IMR-90 (cell line): ENCODE data around the gene DAGLA. TPM values are rescaled to one million over a fixed set of nuclear protein-coding genes. Genes with fewer than 3 reads are reported as not detected.

ENCODE experiments used
- ATAC-seq: fragments of 200-7000 bp; cut with Tn5 transposase; 2 replicates; pipeline ENCODE4 v1.9.1; 2020; ENCODE audit warnings: low read depth, mild to moderate bottlenecking, moderate library complexity
- BruUV-seq: library from RNA; stranded (reverse); fragments of 400-500 nt; replicated peaks from 2 replicates; lab custom pipeline; 2021; lab: Mats Ljungman, UMichigan
- CTCF ChIA-PET: fragments of 300-600 bp; formaldehyde crosslinking; extraction: SDS; loops from one replicate; lab custom pipeline; 2021; ENCODE audit warnings: antibody characterized with exemption; lab: Yijun Ruan, JAX
- POLR2A ChIA-PET: fragments of 300-600 bp; sonication (Branson Sonifier 250); formaldehyde crosslinking; loops from one replicate; lab custom pipeline; 2022; ENCODE audit warnings: antibody characterized with exemption; ENCODE audit not compliant: unreplicated experiment; lab: Charles Lee
- DNase-seq: peaks from one replicate; pipeline ENCODE4 v3.0.0; 2013
- H2AFZ ChIP-seq: replicated peaks from 2 replicates; pipeline ENCODE3; 2013; ENCODE audit warnings: low read length, mild to moderate bottlenecking; ENCODE audit not compliant: poor library complexity
- H2AK5ac ChIP-seq: 2 replicates; pipeline ENCODE4 v1.6.1; 2013; ENCODE audit warnings: low read depth, low read length, inconsistent platforms
- H2AK9ac ChIP-seq: replicated peaks from 2 replicates; pipeline ENCODE3; 2013; ENCODE audit warnings: mild to moderate bottlenecking, low read depth, low read length, moderate library complexity; ENCODE audit not compliant: poor library complexity
- H2BK120ac ChIP-seq: 2 replicates; pipeline ENCODE4 v1.6.1; 2013; ENCODE audit warnings: low read depth, low read length, inconsistent platforms
- H2BK15ac ChIP-seq: 3 replicates; pipeline ENCODE4 v1.6.1; 2013; ENCODE audit warnings: low read depth, low read length, inconsistent platforms
- H2BK20ac ChIP-seq: 2 replicates; pipeline ENCODE4 v1.6.1; 2013; ENCODE audit warnings: low read depth, mild to moderate bottlenecking, inconsistent platforms, low read length, moderate library complexity
- H2BK5ac ChIP-seq: 2 replicates; pipeline ENCODE4 v1.6.1; 2013; ENCODE audit warnings: mild to moderate bottlenecking, low read depth, low read length, inconsistent platforms; ENCODE audit not compliant: poor library complexity, severe bottlenecking
- H3K14ac ChIP-seq: replicated peaks from 2 replicates; pipeline ENCODE4 v1.6.1; 2013; ENCODE audit warnings: low read depth, low read length, inconsistent platforms
- H3K18ac ChIP-seq: 2 replicates; pipeline ENCODE4 v1.6.1; 2013; ENCODE audit warnings: low read depth, low read length, control low read depth
- H3K23ac ChIP-seq: 2 replicates; pipeline ENCODE4 v1.6.1; 2013; ENCODE audit warnings: low read depth, low read length, inconsistent platforms
- H3K27ac ChIP-seq: 2 replicates; pipeline ENCODE4 v1.5.1; 2013; ENCODE audit warnings: mild to moderate bottlenecking, control low read depth, low read length; ENCODE audit not compliant: insufficient read depth
- H3K27me3 ChIP-seq: 2 replicates; pipeline ENCODE4 v1.6.1; 2013; ENCODE audit warnings: low read length; ENCODE audit not compliant: control insufficient read depth, insufficient read depth
- H3K36me3 ChIP-seq: 2 replicates; pipeline ENCODE4 v1.6.1; 2013; ENCODE audit warnings: low read length, mixed read lengths; ENCODE audit not compliant: control insufficient read depth, insufficient read depth
- H3K4ac ChIP-seq: 2 replicates; pipeline ENCODE4 v1.6.1; 2013; ENCODE audit warnings: low read depth, low read length, inconsistent platforms
- H3K4me1 ChIP-seq: 2 replicates; pipeline ENCODE4 v1.6.1; 2013; ENCODE audit warnings: low read length, mixed read lengths; ENCODE audit not compliant: control insufficient read depth, insufficient read depth
- H3K4me2 ChIP-seq: 2 replicates; pipeline ENCODE4 v1.6.1; 2013; ENCODE audit warnings: low read depth, mild to moderate bottlenecking, control low read depth, low read length, moderate library complexity
- H3K4me3 ChIP-seq: 2 replicates; pipeline ENCODE4 v1.5.1; 2013; ENCODE audit warnings: low read depth, mild to moderate bottlenecking, control low read depth, low read length, moderate library complexity; ENCODE audit not compliant: insufficient read depth
- H3K56ac ChIP-seq: 2 replicates; pipeline ENCODE4 v1.6.1; 2013; ENCODE audit warnings: low read length, inconsistent platforms; ENCODE audit not compliant: insufficient read depth; ENCODE audit errors: extremely low read depth
- H3K79me1 ChIP-seq, 2 experiments: 2 replicates each; pipeline ENCODE4 v1.6.1; 2013; ENCODE audit warnings: low read length in 2 of 2, inconsistent platforms in 1 of 2, low read depth in 1 of 2
- H3K9ac ChIP-seq: 2 replicates; pipeline ENCODE4 v1.6.1; 2013; ENCODE audit warnings: low read depth, low read length, control low read depth
- H3K9me1 ChIP-seq: 2 replicates; pipeline ENCODE4 v1.6.1; 2013; ENCODE audit warnings: low read length, inconsistent platforms; ENCODE audit not compliant: insufficient read depth
- H3K9me3 ChIP-seq: 2 replicates; pipeline ENCODE4 v1.6.1; 2013; ENCODE audit warnings: low read length; ENCODE audit not compliant: control insufficient read depth, insufficient read depth
- H4K20me1 ChIP-seq: 2 replicates; pipeline ENCODE4 v1.6.1; 2013; ENCODE audit warnings: low read length, inconsistent platforms; ENCODE audit not compliant: insufficient read depth
- H4K5ac ChIP-seq: 2 replicates; pipeline ENCODE4 v1.6.1; 2013; ENCODE audit warnings: mild to moderate bottlenecking, low read depth, low read length, control low read depth
- H4K8ac ChIP-seq, 2 experiments: 2 replicates each; pipeline ENCODE4 v1.6.1; 2013; ENCODE audit warnings: low read depth in 2 of 2, low read length in 2 of 2, control low read depth in 1 of 2, inconsistent platforms in 1 of 2
- H4K91ac ChIP-seq: 2 replicates; pipeline ENCODE4 v1.6.1; 2013; ENCODE audit warnings: low read depth, low read length, inconsistent platforms; ENCODE audit not compliant: insufficient read depth
- MAFK ChIP-seq: IDR thresholded peaks from 2 replicates; pipeline ENCODE4 v1.6.1; 2012; ENCODE audit warnings: low read depth, low read length, improper control_type of control experiment
- RCOR1 ChIP-seq: IDR thresholded peaks from 2 replicates; pipeline ENCODE4 v1.6.1; 2012; ENCODE audit warnings: mild to moderate bottlenecking, low read length, improper control_type of control experiment; ENCODE audit not compliant: insufficient replicate concordance
- RFX5 ChIP-seq: IDR thresholded peaks from 2 replicates; pipeline ENCODE4 v1.8.0; 2012; ENCODE audit warnings: low read depth, mild to moderate bottlenecking, low read length, moderate library complexity
- WGBS, 2 experiments: methylation state at CpG; one replicate each; pipeline versions ENCODE4 v1.1.5 to v1.1.7; 2013; ENCODE audit warnings: missing lambda C conversion rate in 2 of 2; ENCODE audit not compliant: insufficient read length in 1 of 2; ENCODE audit errors: extremely low coverage in 2 of 2; 5-methylcytosine and 5-hydroxymethylcytosine counted together
- dilution Hi-C: fragments of 300-500 bp; cut with HindIII; formaldehyde crosslinking; loops from one replicate; pipeline ENCODE4 v1.14.3; 2018; ENCODE audit warnings: low sequenced_read_pairs; ENCODE audit not compliant: unreplicated experiment
- in situ Hi-C: fragments of 300-500 bp; cut with MboI; formaldehyde crosslinking; loops from 3 replicates; pipeline ENCODE4 v1.14.3; 2019; ENCODE audit warnings: low sequenced_read_pairs, inconsistent platforms, mixed read lengths
- intact Hi-C: fragments of 100-400 bp; cut with micrococcal nuclease; formaldehyde crosslinking; loops from 2 replicates; pipeline ENCODE4 v1.10.0; 2022
- polyA plus RNA-seq, 3 experiments: library from polyadenylated mRNA; depleted of rRNA; stranded (reverse); fragments of >200 nt; gene quantifications; 2 replicates each; pipeline ENCODE4 v1.2.3, GENCODE V29; 2012; ENCODE audit warnings: low replicate concordance in 1 of 3
- total RNA-seq: library from RNA; depleted of rRNA; stranded (reverse); fragments of >200 nt; gene quantifications from 2 replicates; pipeline ENCODE4 v1.2.3, GENCODE V29; 2012

Gene DAGLA
- total and polyA plus RNA-seq, 2 of the 4 experiments (the other 2 are of a cell fraction), result 0.90 to 3.8 TPM

GRCh38 chr11:61700212-61700611 lies 20.0 kb downstream of the DAGLA start:
- ATAC-seq (peak; percentile 49), DNase-seq (peak; percentile 51)
- ChIA-PET POLR2A (no interaction called here), CTCF (no interaction called here)
- Histone ChIP-seq H3K4ac (no peak overlapping the region), H2BK20ac (no peak overlapping the region), H3K56ac (no peak overlapping the region), H3K36me3 (no peaks in the 10 kb centered on the region), H3K23ac (no peak overlapping the region), H2AFZ (no peak overlapping the region), H2AK5ac (no peak overlapping the region), H4K20me1 (no peaks in the 10 kb centered on the region), H3K27ac (no peak overlapping the region), H3K4me3 (no peak overlapping the region), H3K9me3 (no peaks in the 10 kb centered on the region), H3K18ac (no peak overlapping the region), H2AK9ac (no peak overlapping the region), H2BK5ac (no peak overlapping the region), H3K27me3 (peaks cover 8% of the 10 kb centered on the region; the same call in 1 of the 2 replicates), H4K5ac (no peak overlapping the region), H3K9ac (no peak overlapping the region), H3K79me1 (no peaks in the 10 kb centered on the region), H3K4me1 (peaks cover 12% of the 10 kb centered on the region), H3K4me2 (no peak overlapping the region), H2BK120ac (no peak overlapping the region), H2BK15ac (no peak overlapping the region), H3K14ac (no peak overlapping the region), H4K91ac (no peak overlapping the region), H4K8ac (no peak overlapping the region), H3K9me1 (no peaks in the 10 kb centered on the region)
- TF ChIP-seq MAFK (0 out of 2 replicates have a peak, but pooled peaks have one; percentile 31), RCOR1 (no peak), RFX5 (no peak)
- dilution Hi-C loops, result no loop called here
- BruUV-seq, result no TSS peak
- in situ Hi-C loops, result no loop called here
- no CpG with 5 or more reads among the region's 5 CpGs for WGBS, 2 experiments
- intact Hi-C loops, result no loop called here
